GM21737 (cell line): Measurements from ENCODE around the gene LGI4.
"Not testable (repeated sequence)": the region's sequence is repeated elsewhere in the genome, so short reads cannot be mapped to it uniquely, and the experiment has no call there.

Experiments
- ATAC-seq: cut with Tn5 transposase; IDR thresholded peaks from one replicate; pipeline ENCODE4 v1.9.1; 2021; ENCODE audit warnings: mild to moderate bottlenecking, moderate library complexity; ENCODE audit not compliant: unreplicated experiment

LGI4 gene

GRCh38 chr19:35142606-35143230, 7.9 kb upstream of the LGI4 start:
- ATAC-seq: no peak

GRCh38 chr19:35141837-35142605, 7.2 kb upstream of the LGI4 start:
- ATAC-seq: no peak

GRCh38 chr19:35140962-35141836, 6.3 kb upstream of the LGI4 start:
- peak; percentile 56 for ATAC-seq

GRCh38 chr19:35140207-35140961, 5.5 kb upstream of the LGI4 start:
- no peak for ATAC-seq

- ATAC-seq: no peak
Observed at GRCh38 chr19:35138305-35138892, 3.5 kb upstream of the LGI4 start, which contains the start of gene FXYD1. Gene FXYD1 (plus strand): TSS chr19:35138824. CDS start chr19:35140080, 1,256 bp downstream.

GRCh38 chr19:35136977-35137702, 2.3 kb upstream of the LGI4 start:
- no peak for ATAC-seq

GRCh38 chr19:35136231-35136630, 1.4 kb upstream of the LGI4 start:
- ATAC-seq: no peak

GRCh38 chr19:35135389-35135909, 590 bp upstream of the LGI4 start:
- ATAC-seq: no peak

GRCh38 chr19:35133826-35134225, 1.0 kb downstream of the LGI4 start:
- no peak for ATAC-seq

GRCh38 chr19:35132254-35132653, 2.6 kb downstream of the LGI4 start:
- ATAC-seq: no peak

- no peak for ATAC-seq
Observed at GRCh38 chr19:35130761-35131720, 3.8 kb downstream of the LGI4 start.

- not testable (repeated sequence) for ATAC-seq
Observed at GRCh38 chr19:35129724-35130274, 5.1 kb downstream of the LGI4 start.

- no peak for ATAC-seq
Observed at GRCh38 chr19:35128398-35129057, 6.3 kb downstream of the LGI4 start.

GRCh38 chr19:35127871-35128270, 7.0 kb downstream of the LGI4 start:
- ATAC-seq: no peak

GRCh38 chr19:35126624-35126959, 8.3 kb downstream of the LGI4 start:
- ATAC-seq: no peak

GRCh38 chr19:35125749-35126623, 8.9 kb downstream of the LGI4 start:
- ATAC-seq: no peak

- no peak for ATAC-seq
Observed at GRCh38 chr19:35125270-35125717, 9.6 kb downstream of the LGI4 start.
